Pancreas (tissue), 10 donors: ENCODE data around the gene CEP128. TPM values are rescaled to one million over a fixed set of nuclear protein-coding genes. Genes with fewer than 3 reads are reported as not detected.

Source experiments
- ATAC-seq, 4 donors: fragments of 200-7000 bp; cut with Tn5 transposase; one replicate each; pipeline versions ENCODE4 v1.8.0 to v1.9.1; 2020; ENCODE audit warnings: mild to moderate bottlenecking in 4 of 4, moderate library complexity in 4 of 4
- DNase-seq, 6 donors: peaks; one replicate each; pipeline ENCODE4 v3.0.0-alpha.2; 2020
- FAIRE-seq: peaks from 2 replicates; lab custom pipeline; 2012; peaks lifted over from hg19 to GRCh38; lab: Jason Lieb, UNC
- H3K27ac ChIP-seq, 4 donors: fragments of 200-600 bp; sonication (generic); 1 replicate in 3 of 4; 2 replicates in 1 of 4; pipeline versions ENCODE4 v1.5.0 to v1.8.0; 2020
- H3K27me3 ChIP-seq, 4 donors: fragments of 200-600 bp; one replicate each; pipeline ENCODE4 v1.8.0; 2021
- H3K36me3 ChIP-seq, 3 donors: fragments of 200-600 bp; sonication (generic) in 1 of 3; one replicate each; pipeline versions ENCODE4 v1.5.0 to v1.8.0; 2020 to 2021
- H3K4me1 ChIP-seq, 3 donors: fragments of 200-600 bp; one replicate each; pipeline ENCODE4 v1.8.0; 2021
- H3K4me3 ChIP-seq, 4 donors: fragments of 200-600 bp; sonication (generic) in 2 of 4; one replicate each; pipeline versions ENCODE4 v1.5.0 to v1.8.0; 2020 to 2021
- H3K9me3 ChIP-seq, 4 donors: fragments of 200-600 bp; one replicate each; pipeline ENCODE4 v1.8.0; 2021
- WGBS, 2 donors: extraction: QIAGEN DNeasy Blood & Tissue Kit; methylation state at CpG; one replicate each; pipeline ENCODE4 v1.1.7; 2013; 5-methylcytosine and 5-hydroxymethylcytosine counted together
- intact Hi-C, 3 donors: fragments of 100-400 bp; cut with DNase I; formaldehyde crosslinking; loops; one replicate each; pipeline versions ENCODE4 v1.11.1 to v1.14.2; 2022
- polyA plus RNA-seq, 2 donors: library from polyadenylated mRNA; stranded (reverse); fragments of 200-250 nt; gene quantifications; one replicate each; pipeline ENCODE4 v1.2.3, GENCODE V29; 2013
- total RNA-seq, 6 donors: library from RNA; stranded (reverse); fragmentation: NEBNext Ultra II Directional in 4 of 6; extraction: Animal tissue kit (Norgen Biotek cat#: 25700) in 4 of 6; gene quantifications; one replicate each; pipeline versions ENCODE4 v1.2.1 to v1.2.4, GENCODE V29; 2021 to 2023
- TF ChIP-seq, protein P1 (sequence below), 4 donors: fragments of 200-600 bp; sonication (generic) in 3 of 4; IDR thresholded peaks; one replicate each; pipeline versions ENCODE4 v1.5.0 to v1.8.0; 2021; ENCODE audit warnings: antibody characterized with exemption in 4 of 4
- donor health status: healthy with polysubstance abuse.
- donor health status: DM: no; HTN: no; CAD: no; lungs with moderate emphysema.
- donor health status: DM: no; HTN: no; CAD: no.
- donor health status: control.
- donor health status: control.
- donor health status: Bipolar disorder and iron deficiency.
- donor health status: DM: yes; HTN: yes; CAD: no.
- donor health status: DM: no; HTN: no; CAD: no.
- donor health status: DM: no; HTN: no; CAD: no.
- donor health status: DM: yes; HTN: yes; CAD: no.

Gene CEP128
- total and polyA plus RNA-seq, 8 donors = 0.92 to 2.8 (median 2.0) TPM

DNA sequence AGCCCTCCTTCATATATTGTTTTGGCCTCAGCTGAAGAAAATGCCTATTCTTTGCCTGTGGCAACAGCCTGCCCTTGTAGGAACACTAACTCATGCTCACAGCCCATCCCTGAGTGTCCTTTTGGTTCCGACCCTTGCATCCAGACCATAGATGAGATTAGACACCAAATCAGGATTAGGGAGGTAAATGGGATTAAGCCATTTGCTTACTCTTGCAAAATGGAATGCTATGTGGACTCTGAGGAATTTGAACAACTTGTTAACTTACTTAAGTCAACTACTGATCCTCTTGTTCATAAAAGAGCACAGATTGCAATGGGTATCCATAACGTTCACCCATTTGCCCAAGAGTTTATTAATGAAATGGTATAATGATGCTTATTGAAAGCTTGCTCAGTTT lies 41.2 kb upstream of the CEP128 start:
- ATAC-seq (no peak), FAIRE-seq (no peak), DNase-seq (no peak)
- Histone ChIP-seq H3K4me1 (no peaks in the 10 kb centered on the region), H3K27me3 (no peaks in the 10 kb centered on the region), H3K36me3 (no peaks in the 10 kb centered on the region), H3K9me3 (no peaks in the 10 kb centered on the region), H3K27ac (no peak overlapping the region), H3K4me3 (no peak overlapping the region)
- 61 to 62% methylated on average over 2 of the region's 2 CpGs for WGBS, 2 donors
- TF ChIP-seq, protein P1, sequence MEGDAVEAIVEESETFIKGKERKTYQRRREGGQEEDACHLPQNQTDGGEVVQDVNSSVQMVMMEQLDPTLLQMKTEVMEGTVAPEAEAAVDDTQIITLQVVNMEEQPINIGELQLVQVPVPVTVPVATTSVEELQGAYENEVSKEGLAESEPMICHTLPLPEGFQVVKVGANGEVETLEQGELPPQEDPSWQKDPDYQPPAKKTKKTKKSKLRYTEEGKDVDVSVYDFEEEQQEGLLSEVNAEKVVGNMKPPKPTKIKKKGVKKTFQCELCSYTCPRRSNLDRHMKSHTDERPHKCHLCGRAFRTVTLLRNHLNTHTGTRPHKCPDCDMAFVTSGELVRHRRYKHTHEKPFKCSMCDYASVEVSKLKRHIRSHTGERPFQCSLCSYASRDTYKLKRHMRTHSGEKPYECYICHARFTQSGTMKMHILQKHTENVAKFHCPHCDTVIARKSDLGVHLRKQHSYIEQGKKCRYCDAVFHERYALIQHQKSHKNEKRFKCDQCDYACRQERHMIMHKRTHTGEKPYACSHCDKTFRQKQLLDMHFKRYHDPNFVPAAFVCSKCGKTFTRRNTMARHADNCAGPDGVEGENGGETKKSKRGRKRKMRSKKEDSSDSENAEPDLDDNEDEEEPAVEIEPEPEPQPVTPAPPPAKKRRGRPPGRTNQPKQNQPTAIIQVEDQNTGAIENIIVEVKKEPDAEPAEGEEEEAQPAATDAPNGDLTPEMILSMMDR (IDR thresholded peaks at IDR 0.05) = no peak
- intact Hi-C loops = no loop called here

GRCh38 chr14:80981673-80982072 lies 40.1 kb upstream of the CEP128 start:
- no peak for FAIRE-seq
- no peak for DNase-seq
- ATAC-seq = no peak

GRCh38 chr14:80981156-80981555 lies 39.6 kb upstream of the CEP128 start:
- Histone ChIP-seq H3K27ac (no peak overlapping the region), H3K4me1 (peaks cover 0 to 7% (median 0%) of the 10 kb centered on the region in 3 donors), H3K27me3 (no peaks in the 10 kb centered on the region), H3K36me3 (no peaks in the 10 kb centered on the region), H3K9me3 (no peaks in the 10 kb centered on the region), H3K4me3 (no peak overlapping the region)
- no peak for DNase-seq
- no peak for ATAC-seq
- no peak for FAIRE-seq
- TF ChIP-seq, protein P1 (IDR thresholded peaks at IDR 0.05) = no peak
- intact Hi-C loops = no loop called here
- 59 to 75% methylated on average over 3 of the region's 3 CpGs for WGBS, 2 donors

More at GRCh38 chr14:80981673-80982072, 40.1 kb upstream of the CEP128 start:
- Histone ChIP-seq H3K4me3 (no peak overlapping the region), H3K36me3 (no peaks in the 10 kb centered on the region), H3K9me3 (no peaks in the 10 kb centered on the region), H3K4me1 (peaks cover 0 to 6% (median 0%) of the 10 kb centered on the region in 3 donors), H3K27me3 (no peaks in the 10 kb centered on the region), H3K27ac (no peak overlapping the region)
- intact Hi-C loops = no loop called here
- 80 to 81% methylated on average over 7 of the region's 7 CpGs for WGBS, 2 donors
- TF ChIP-seq, protein P1 (IDR thresholded peaks at IDR 0.05) = no peak

GRCh38 chr14:80979951-80980350 lies 38.4 kb upstream of the CEP128 start:
- ATAC-seq (no peak), DNase-seq (no peak), FAIRE-seq (no peak)
- H3K36me3 ChIP-seq = no peaks in the 10 kb centered on the region
- H3K27ac ChIP-seq = no peak overlapping the region
- intact Hi-C loops = no loop called here
- no peaks in the 10 kb centered on the region for H3K9me3 ChIP-seq
- peaks cover 0 to 7% (median 0%) of the 10 kb centered on the region in 3 donors for H3K4me1 ChIP-seq
- WGBS, 2 donors = 68 to 87% methylated on average over 2 of the region's 2 CpGs
- TF ChIP-seq, protein P1 (IDR thresholded peaks at IDR 0.05) = no peak
- no peak overlapping the region for H3K4me3 ChIP-seq
- no peaks in the 10 kb centered on the region for H3K27me3 ChIP-seq

DNA sequence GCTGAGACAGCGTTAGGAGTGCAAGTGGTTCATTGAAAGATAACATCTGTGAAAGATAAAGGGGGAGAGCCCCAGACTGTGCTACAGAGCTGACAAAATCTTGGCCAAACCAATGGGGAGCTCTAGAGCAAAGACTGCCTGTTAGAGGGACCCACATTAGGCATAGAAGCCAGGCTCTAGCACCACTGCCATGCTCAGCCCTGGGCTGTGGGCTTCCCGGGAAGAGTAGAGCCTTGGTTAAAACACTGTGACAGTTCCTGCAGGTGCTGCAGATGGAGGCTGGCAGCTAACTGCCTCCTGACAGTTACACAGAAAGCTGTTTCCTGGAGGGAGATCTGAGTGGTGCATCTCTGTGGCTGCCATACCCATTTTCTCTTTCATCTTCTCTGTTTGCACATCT lies 36.9 kb upstream of the CEP128 start:
- WGBS, 2 donors = 59 to 76% methylated on average over 2 of the region's 2 CpGs
- no peaks in the 10 kb centered on the region for H3K9me3 ChIP-seq
- no peak overlapping the region for H3K27ac ChIP-seq
- intact Hi-C loops = no loop called here
- peaks cover 0 to 7% (median 0%) of the 10 kb centered on the region in 3 donors for H3K4me1 ChIP-seq
- FAIRE-seq (no peak), DNase-seq (no peak), ATAC-seq (no peak)
- H3K27me3 ChIP-seq = no peaks in the 10 kb centered on the region
- TF ChIP-seq, protein P1 (IDR thresholded peaks at IDR 0.05) = no peak
- no peaks in the 10 kb centered on the region for H3K36me3 ChIP-seq
- H3K4me3 ChIP-seq = no peak overlapping the region
